SU-DHL-6 (cell line): ENCODE results near the gene PRDM16.

Experiments
- H2AFZ ChIP-seq: fragments of 200-600 bp; sonication (generic); 2 replicates; pipeline ENCODE4 v1.6.1; 2014; ENCODE audit warnings: low read depth, mild to moderate bottlenecking, moderate library complexity, mixed read lengths, antibody characterized with exemption, low read length; ENCODE audit not compliant: severe bottlenecking
- H3F3A ChIP-seq: fragments of 200-600 bp; shearing (Covaris generic); 2 replicates; pipeline ENCODE4 v1.6.0; 2016; ENCODE audit warnings: antibody characterized with exemption, mild to moderate bottlenecking; ENCODE audit not compliant: insufficient read depth
- H3K27ac ChIP-seq: fragments of 200-600 bp; sonication (generic); 2 replicates; pipeline ENCODE4 v1.5.1; 2016; ENCODE audit warnings: low read depth, mild to moderate bottlenecking, low read length, moderate library complexity, mixed read lengths
- H3K27me3 ChIP-seq: fragments of 200-600 bp; sonication (generic), shearing (Covaris generic); 2 replicates; pipeline ENCODE4 v1.6.0; 2014; ENCODE audit warnings: mild to moderate bottlenecking, low read length
- H3K36me3 ChIP-seq: fragments of 200-600 bp; sonication (generic); 2 replicates; pipeline ENCODE4 v1.6.1; 2014; ENCODE audit warnings: mild to moderate bottlenecking, low read length, mixed read lengths
- H3K4me2 ChIP-seq: fragments of 300-600, 200-600 bp; shearing (Covaris generic), sonication (generic); 2 replicates; pipeline ENCODE4 v1.6.0; 2014; ENCODE audit warnings: low read length, low read depth, mild to moderate bottlenecking; ENCODE audit not compliant: poor library complexity, severe bottlenecking
- H3K4me3 ChIP-seq: fragments of 200-600 bp; sonication (generic); 2 replicates; pipeline ENCODE4 v1.5.1; 2014; ENCODE audit warnings: antibody characterized with exemption, low read length, mild to moderate bottlenecking, mixed read lengths; ENCODE audit not compliant: insufficient read depth, poor library complexity, severe bottlenecking
- H3K79me2 ChIP-seq: fragments of 200-600 bp; sonication (generic); 2 replicates; pipeline ENCODE4 v1.6.1; 2014; ENCODE audit warnings: mild to moderate bottlenecking, low read length, moderate library complexity; ENCODE audit not compliant: insufficient read depth
- H3K9ac ChIP-seq: fragments of 200-600 bp; sonication (generic); 2 replicates; pipeline ENCODE4 v1.7.0; 2014; ENCODE audit warnings: mild to moderate bottlenecking, low read length
- H3K9me2 ChIP-seq: fragments of 200-600 bp; sonication (generic); replicated peaks from 2 replicates; pipeline ENCODE4 v1.6.1; 2014; ENCODE audit warnings: low read length; ENCODE audit not compliant: insufficient read depth
- H3K9me3 ChIP-seq: fragments of 200-600 bp; sonication (generic); 2 replicates; pipeline ENCODE4 v1.6.1; 2014; ENCODE audit warnings: low read length, mixed read lengths; ENCODE audit not compliant: insufficient read depth
- H4K20me1 ChIP-seq: fragments of 200-600 bp; sonication (generic); 2 replicates; pipeline ENCODE4 v1.6.1; 2014; ENCODE audit warnings: low read depth, mild to moderate bottlenecking, antibody characterized with exemption, low read length, moderate library complexity, mixed read lengths
- CTCF ChIP-seq: fragments of 200-600 bp; sonication (generic); IDR thresholded peaks from one replicate; pipeline ENCODE4 v1.5.1; 2017; ENCODE audit warnings: antibody characterized with exemption, mild to moderate bottlenecking, low read length, moderate library complexity; ENCODE audit not compliant: insufficient read depth, poor library complexity, severe bottlenecking
- EZH2phosphoT487 ChIP-seq: fragments of 200-600 bp; sonication (generic), shearing (Covaris generic); conservative IDR thresholded peaks from 2 replicates; pipeline ENCODE4 v1.6.1; 2018; ENCODE audit warnings: mild to moderate bottlenecking, antibody characterized with exemption, low read length, moderate library complexity, mixed read lengths

PRDM16 gene

GRCh38 chr1:3175486-3175885 lies 106.5 kb downstream of the PRDM16 start:
- no peaks in the 10 kb centered on the region for H4K20me1 ChIP-seq
- no peak overlapping the region for H2AFZ ChIP-seq
- H3K27ac ChIP-seq: no peak overlapping the region
- no peaks in the 10 kb centered on the region for H3K27me3 ChIP-seq
- H3K4me3 ChIP-seq: no peak overlapping the region
- no peaks in the 10 kb centered on the region for H3F3A ChIP-seq
- H3K9me3 ChIP-seq: no peaks in the 10 kb centered on the region
- TF ChIP-seq CTCF (no peak), EZH2phosphoT487 (no peak)
- no peaks in the 10 kb centered on the region for H3K79me2 ChIP-seq
- no peaks in the 10 kb centered on the region for H3K9me2 ChIP-seq
- H3K9ac ChIP-seq: no peak overlapping the region
- H3K36me3 ChIP-seq: no peaks in the 10 kb centered on the region
- no peak overlapping the region for H3K4me2 ChIP-seq

GRCh38 chr1:3176028-3176427 lies 107.0 kb downstream of the PRDM16 start:
- no peak overlapping the region for H3K4me2 ChIP-seq
- no peak overlapping the region for H3K9ac ChIP-seq
- no peaks in the 10 kb centered on the region for H3K9me3 ChIP-seq
- no peaks in the 10 kb centered on the region for H3F3A ChIP-seq
- H3K4me3 ChIP-seq: no peak overlapping the region
- H3K9me2 ChIP-seq: no peaks in the 10 kb centered on the region
- no peaks in the 10 kb centered on the region for H3K27me3 ChIP-seq
- no peak overlapping the region for H2AFZ ChIP-seq
- TF ChIP-seq EZH2phosphoT487 (no peak), CTCF (no peak)
- H3K79me2 ChIP-seq: no peaks in the 10 kb centered on the region
- H3K27ac ChIP-seq: no peak overlapping the region
- H3K36me3 ChIP-seq: no peaks in the 10 kb centered on the region
- H4K20me1 ChIP-seq: no peaks in the 10 kb centered on the region

- H3K27me3 ChIP-seq: no peaks in the 10 kb centered on the region
- H3K9ac ChIP-seq: no peak overlapping the region
- no peaks in the 10 kb centered on the region for H3K79me2 ChIP-seq
- H3K9me3 ChIP-seq: no peaks in the 10 kb centered on the region
- no peaks in the 10 kb centered on the region for H3K9me2 ChIP-seq
- no peak overlapping the region for H3K27ac ChIP-seq
- no peak overlapping the region for H3K4me2 ChIP-seq
- TF ChIP-seq EZH2phosphoT487 (no peak), CTCF (no peak)
- no peak overlapping the region for H3K4me3 ChIP-seq
- no peaks in the 10 kb centered on the region for H3F3A ChIP-seq
- no peak overlapping the region for H2AFZ ChIP-seq
- H4K20me1 ChIP-seq: no peaks in the 10 kb centered on the region
- no peaks in the 10 kb centered on the region for H3K36me3 ChIP-seq
Observed at GRCh38 chr1:3176820-3177219, 107.8 kb downstream of the PRDM16 start.
